NCI-H1694 (cell line): ENCODE measurements around the gene VENTX.

ENCODE experiments used
- DNase-seq: peaks from one replicate; lab custom pipeline; 2025; lab: John Stamatoyannopoulos, UW

The VENTX gene

GRCh38 chr10:133285217-133285616, 47.6 kb downstream of the VENTX start:
- no peak for DNase-seq

GRCh38 chr10:133286366-133286765, 48.7 kb downstream of the VENTX start:
- no peak for DNase-seq

- DNase-seq = no peak
Measured at GRCh38 chr10:133287832-133288500, 50.3 kb downstream of the VENTX start.

- no peak for DNase-seq
Measured at GRCh38 chr10:133289761-133290160, 52.1 kb downstream of the VENTX start.
